ELF-1 (cell line): ENCODE results near the gene TTLL1.

Experiments
- DNase-seq: peaks from one replicate; pipeline ENCODE4 v3.0.0-alpha.2; 2016; ENCODE audit warnings: low read depth, low spot score

The TTLL1 gene

GRCh38 chr22:43088984-43089717 lies at the start of gene TTLL1:
TSS of gene TTLL1 (minus strand) at chr22:43089391. CDS start at chr22:43075586, 13,805 bp downstream.
- peak; percentile 93 for DNase-seq

- no peak for DNase-seq
These were observed 47.6 kb upstream of the TTLL1 start for GRCh38 chr22:43136801-43137200.

GRCh38 chr22:43136255-43136654 lies 47.1 kb upstream of the TTLL1 start:
- peak; percentile 77 for DNase-seq

- DNase-seq = no peak
These were observed 46.4 kb upstream of the TTLL1 start for GRCh38 chr22:43135565-43135964.

GRCh38 chr22:43134553-43134952 lies 45.4 kb upstream of the TTLL1 start:
- no peak for DNase-seq

GRCh38 chr22:43133401-43133800 lies 44.2 kb upstream of the TTLL1 start:
- DNase-seq = no peak

- DNase-seq = no peak
These were observed 42.7 kb upstream of the TTLL1 start for GRCh38 chr22:43131773-43132501.

- DNase-seq = no peak
These were observed 40.5 kb upstream of the TTLL1 start for GRCh38 chr22:43129426-43130425.

GRCh38 chr22:43128928-43129424 lies 39.8 kb upstream of the TTLL1 start:
- no peak for DNase-seq

GRCh38 chr22:43128116-43128515 lies 38.9 kb upstream of the TTLL1 start:
- no peak for DNase-seq

GRCh38 chr22:43127166-43127908 lies 38.1 kb upstream of the TTLL1 start:
- no peak for DNase-seq

GRCh38 chr22:43126501-43127165 lies 37.4 kb upstream of the TTLL1 start:
- peak; percentile 46 for DNase-seq

- no peak for DNase-seq
These were observed 29.8 kb upstream of the TTLL1 start for GRCh38 chr22:43118953-43119458.

- no peak for DNase-seq
These were observed 29.0 kb upstream of the TTLL1 start for GRCh38 chr22:43118024-43118849.

- DNase-seq = no peak
These were observed 27.7 kb upstream of the TTLL1 start for GRCh38 chr22:43116932-43117331.

- no peak for DNase-seq
These were observed 25.8 kb upstream of the TTLL1 start for GRCh38 chr22:43114958-43115357.

GRCh38 chr22:43113526-43114251 lies 24.5 kb upstream of the TTLL1 start:
- DNase-seq = no peak

- DNase-seq = peak; percentile 49
These were observed 21.9 kb upstream of the TTLL1 start for GRCh38 chr22:43110927-43111623.
